ENCODE data around the gene ZNF48.

Gene ZNF48

DNA sequence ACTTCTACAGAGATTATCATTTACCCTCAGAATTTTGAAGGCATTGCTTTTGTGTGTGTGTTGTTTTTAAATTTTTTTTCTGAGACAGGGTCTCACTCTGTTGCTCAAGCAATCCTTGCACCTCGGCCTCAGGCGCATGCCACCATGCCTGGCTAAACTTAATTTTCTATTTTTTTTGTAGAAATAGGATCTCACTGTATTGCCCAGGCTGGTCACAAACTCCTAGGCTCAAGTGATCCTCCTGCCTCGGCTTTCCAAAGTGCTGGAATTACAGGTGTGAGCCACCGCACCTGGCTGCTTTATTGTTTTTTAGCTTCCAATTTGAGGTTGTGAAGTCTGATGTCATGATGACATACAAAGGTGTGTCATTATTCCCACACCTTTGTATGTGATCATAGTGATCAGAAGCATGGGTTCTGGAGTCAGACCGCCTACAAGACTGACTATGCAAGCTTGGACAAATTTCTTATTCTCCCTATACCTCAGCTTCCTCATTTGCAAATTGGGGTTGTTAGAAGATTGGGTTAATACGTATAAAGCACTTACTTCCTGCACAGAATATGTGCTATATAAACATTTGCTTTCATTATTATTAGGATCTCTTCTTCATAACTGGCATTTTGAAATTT, 44.6 kb downstream of the ZNF48 start:
- DNase-seq (ENCODE audit: low spot score) (no peak), FAIRE-seq (no peak)

GRCh38 chr16:30443631-30444030, 48.4 kb downstream of the ZNF48 start:
- FAIRE-seq, result no peak
- no peak for DNase-seq (ENCODE audit: low spot score)

- FAIRE-seq, result no peak
- DNase-seq (ENCODE audit: low spot score), result no peak
Measured at GRCh38 chr16:30444231-30445148, 49.3 kb downstream of the ZNF48 start.

DNA sequence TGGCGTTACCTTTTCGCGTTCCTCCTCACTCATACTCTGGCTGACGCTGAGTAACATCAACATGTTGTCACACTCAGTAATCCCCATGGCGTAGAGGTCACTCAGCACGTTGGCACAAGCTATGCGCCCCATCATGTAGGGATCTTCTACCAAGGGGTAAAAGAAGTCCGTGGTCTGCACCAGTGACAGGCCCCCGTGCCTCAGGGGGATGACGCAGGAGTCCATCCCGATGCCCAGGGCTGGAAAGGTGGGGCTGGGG, 49.9 kb downstream of the ZNF48 start:
- no peak for FAIRE-seq
- DNase-seq (ENCODE audit: low spot score), result no peak

DNA sequence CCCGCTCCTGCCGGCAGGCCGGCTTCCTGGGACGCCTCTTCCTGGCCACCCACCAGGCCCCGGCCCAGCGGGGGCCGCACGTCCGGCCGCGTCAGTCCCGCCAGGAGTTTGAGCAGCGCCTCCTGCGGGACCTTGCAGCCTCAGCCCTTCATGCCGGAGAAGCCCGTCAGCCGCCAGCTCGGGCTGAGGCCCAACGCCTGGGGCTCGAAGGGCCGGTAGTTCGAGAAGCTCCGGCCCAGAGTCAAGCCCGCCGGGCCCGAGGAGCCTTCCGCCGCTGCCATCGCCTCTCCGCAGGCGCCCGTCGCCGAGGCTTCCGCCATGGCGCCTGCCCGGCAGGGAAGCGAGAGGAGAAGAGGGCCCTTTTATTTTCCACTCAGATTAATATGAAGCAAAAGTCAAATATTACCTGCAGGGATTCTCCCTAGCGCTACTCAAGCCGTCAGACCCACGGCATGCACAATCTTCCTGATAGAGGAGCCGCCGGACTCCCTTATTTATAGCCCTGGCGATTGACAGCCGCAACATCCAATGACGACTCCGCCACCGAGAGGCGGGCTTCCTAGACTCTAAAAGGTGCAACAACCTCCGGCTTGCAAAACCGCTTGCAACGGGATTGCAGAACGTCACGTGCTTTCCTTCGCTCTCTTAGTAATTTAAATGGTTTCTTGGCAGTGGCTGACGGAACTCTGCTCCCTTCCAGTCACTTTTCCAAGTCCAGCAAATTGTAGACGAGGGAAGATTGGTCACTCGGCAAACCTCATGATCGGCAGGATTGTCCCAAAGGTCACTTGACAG, 50.4 kb downstream of the ZNF48 start, which contains the start of gene SEPHS2:
Gene SEPHS2 (minus strand): TSS at position 467 of the 795 bp plus-strand sequence. CDS start 147 bp downstream, at position 320.
- DNase-seq (ENCODE audit: low spot score), result peak; percentile 90
- FAIRE-seq, result no peak

- DNase-seq (ENCODE audit: low spot score), result no peak
- no peak for FAIRE-seq
Measured at GRCh38 chr16:30446203-30446595, 51.0 kb downstream of the ZNF48 start.

- DNase-seq (ENCODE audit: low spot score) (no peak), FAIRE-seq (no peak)
Measured at GRCh38 chr16:30447512-30448226, 52.4 kb downstream of the ZNF48 start.

DNA sequence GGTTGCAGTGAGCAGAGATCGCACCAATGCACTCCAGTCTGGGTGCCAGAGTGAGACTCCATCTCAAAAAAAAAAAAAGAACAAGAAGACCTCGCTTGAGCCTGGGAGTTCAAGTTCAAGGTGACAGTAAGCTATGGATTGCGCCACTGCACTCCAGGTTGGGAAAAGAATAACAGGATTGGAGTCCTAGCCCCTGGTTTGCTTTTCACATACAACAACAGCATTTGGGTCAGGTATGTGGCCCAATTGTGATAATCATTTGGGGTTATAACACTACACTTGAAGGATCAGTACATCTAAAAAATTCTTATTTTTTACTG, 53.9 kb downstream of the ZNF48 start:
- FAIRE-seq, result no peak

More for the DNA sequence above, 53.9 kb downstream of the ZNF48 start:
- no peak for DNase-seq (ENCODE audit: low spot score)
